WI38 (cell line): ENCODE results near the gene MAD1L1.

Experiments used
- H3K4me3 ChIP-seq: 2 replicates; pipeline ENCODE4 v1.5.1; 2011; ENCODE audit warnings: low read depth, mild to moderate bottlenecking, control low read depth, low read length
- CTCF ChIP-seq: IDR thresholded peaks from 2 replicates; pipeline ENCODE4 v1.5.1; 2012; ENCODE audit warnings: low read depth, mild to moderate bottlenecking, control low read depth, low read length

Gene MAD1L1

GRCh38 chr7:1928645-1929348 lies 303.9 kb downstream of the MAD1L1 start:
- no peak for TF ChIP-seq CTCF
- no peak overlapping the region for H3K4me3 ChIP-seq

GRCh38 chr7:1927937-1928644 lies 304.7 kb downstream of the MAD1L1 start:
- no peak overlapping the region for H3K4me3 ChIP-seq
- TF ChIP-seq CTCF = no peak

- TF ChIP-seq CTCF = no peak
- no peak overlapping the region for H3K4me3 ChIP-seq
These were observed 305.8 kb downstream of the MAD1L1 start for GRCh38 chr7:1926908-1927306.

GRCh38 chr7:1925973-1926907 lies 306.5 kb downstream of the MAD1L1 start:
- H3K4me3 ChIP-seq = no peak overlapping the region
- TF ChIP-seq CTCF = no peak

- no peak overlapping the region for H3K4me3 ChIP-seq
- TF ChIP-seq CTCF = 0 out of 2 replicates have a peak, but pooled peaks have one; percentile 21
These were observed 307.4 kb downstream of the MAD1L1 start for GRCh38 chr7:1925349-1925748.

GRCh38 chr7:1924258-1924817 lies 308.4 kb downstream of the MAD1L1 start:
- TF ChIP-seq CTCF = no peak
- H3K4me3 ChIP-seq = no peak overlapping the region
